Ascending aorta (tissue), 2 donors: ENCODE results near the gene SRRD. TPM values are rescaled to one million over a fixed set of nuclear protein-coding genes. Genes with fewer than 3 reads are reported as not detected.

ENCODE experiments used
- DNase-seq, 2 donors: peaks; one replicate each; pipeline ENCODE4 v3.0.0-alpha.2; 2019; ENCODE audit warnings: low spot score in 2 of 2
- H3K27ac ChIP-seq, 2 donors: fragments of 200-600 bp; sonication (generic); one replicate each; pipeline ENCODE4 v1.5.1; 2016 to 2017; ENCODE audit warnings: mild to moderate bottlenecking in 1 of 2
- H3K27me3 ChIP-seq: fragments of 200-600 bp; sonication (generic); one replicate; pipeline ENCODE4 v1.5.1; 2017
- H3K36me3 ChIP-seq, 2 donors: fragments of 200-600 bp; sonication (generic); one replicate each; pipeline ENCODE4 v1.5.1; 2016
- H3K4me1 ChIP-seq, 2 donors: fragments of 200-600 bp; sonication (generic); one replicate each; pipeline ENCODE4 v1.5.1; 2016 to 2017; ENCODE audit warnings: mild to moderate bottlenecking in 1 of 2
- H3K4me3 ChIP-seq, 2 donors: fragments of 200-600 bp; sonication (generic); one replicate each; pipeline ENCODE4 v1.5.1; 2016 to 2017; ENCODE audit warnings: mild to moderate bottlenecking in 1 of 2
- H3K9me3 ChIP-seq, 2 donors: fragments of 200-600 bp; sonication (generic); one replicate each; pipeline ENCODE4 v1.5.1; 2016
- CTCF ChIP-seq, 3 experiments: fragments of 200-600 bp in 2 of 3; fragments of 450-650 bp in 1 of 3; sonication (generic) in 2 of 3; IDR thresholded peaks; one replicate each; pipeline ENCODE4 v1.5.1; 2016 to 2019; ENCODE audit warnings: antibody characterized with exemption in 3 of 3, mild to moderate bottlenecking in 1 of 3, moderate library complexity in 1 of 3
- intact Hi-C: fragments of 100-400 bp; cut with DNase I; formaldehyde crosslinking; loops from one replicate; pipeline ENCODE4 v1.15.1; 2023
- total RNA-seq: library from RNA; depleted of rRNA; stranded (reverse); fragments of >200 nt; gene quantifications from one replicate; pipeline ENCODE4 v1.1.0, GENCODE V29; 2016

The SRRD gene
- total RNA-seq, 1 donor from 2014 or later: 85.6 TPM

- intact Hi-C loops: no loop called here
- TF ChIP-seq CTCF (IDR thresholded peaks at IDR 0.05): no peak
- Histone ChIP-seq H3K4me1 (no peaks in the 10 kb centered on the region), H3K27me3 (no peaks in the 10 kb centered on the region), H3K4me3 (no peak overlapping the region), H3K27ac (no peak overlapping the region), H3K9me3 (no peaks in the 10 kb centered on the region), H3K36me3 (peaks cover 56 to 79% of the 10 kb centered on the region in 2 donors)
- no peak for DNase-seq
Measured at GRCh38 chr22:26464312-26464711, 19.4 kb upstream of the SRRD start.

GRCh38 chr22:26466196-26466595 lies 17.5 kb upstream of the SRRD start:
- intact Hi-C loops: no loop called here
- Histone ChIP-seq H3K27ac (no peak overlapping the region), H3K27me3 (no peaks in the 10 kb centered on the region), H3K4me3 (no peak overlapping the region), H3K36me3 (peaks cover 67 to 87% of the 10 kb centered on the region in 2 donors), H3K9me3 (no peaks in the 10 kb centered on the region), H3K4me1 (no peaks in the 10 kb centered on the region)
- no peak for TF ChIP-seq CTCF (IDR thresholded peaks at IDR 0.05)
- DNase-seq: no peak

- intact Hi-C loops: no loop called here
- H3K36me3 ChIP-seq: peaks cover 62 to 98% of the 10 kb centered on the region in 2 donors
- H3K27ac ChIP-seq: no peak overlapping the region
- H3K4me3 ChIP-seq: no peak overlapping the region
- no peak for DNase-seq
- no peaks in the 10 kb centered on the region for H3K9me3 ChIP-seq
- no peak for TF ChIP-seq CTCF (IDR thresholded peaks at IDR 0.05)
- no peaks in the 10 kb centered on the region for H3K4me1 ChIP-seq
- no peaks in the 10 kb centered on the region for H3K27me3 ChIP-seq
Measured at GRCh38 chr22:26470807-26471206, 12.9 kb upstream of the SRRD start.

GRCh38 chr22:26471522-26471921 lies 12.2 kb upstream of the SRRD start:
- no peak for TF ChIP-seq CTCF (IDR thresholded peaks at IDR 0.05)
- peaks cover 55 to 98% of the 10 kb centered on the region in 2 donors for H3K36me3 ChIP-seq

GRCh38 chr22:26474682-26475081 lies 9.0 kb upstream of the SRRD start:
- Histone ChIP-seq H3K27ac (no peak overlapping the region), H3K27me3 (no peaks in the 10 kb centered on the region), H3K4me1 (no peaks in the 10 kb centered on the region), H3K36me3 (peaks cover 44 to 82% of the 10 kb centered on the region in 2 donors), H3K4me3 (no peak overlapping the region), H3K9me3 (no peaks in the 10 kb centered on the region)
- no peak for DNase-seq
- TF ChIP-seq CTCF (IDR thresholded peaks at IDR 0.05): no peak
- intact Hi-C loops: no loop called here

More at GRCh38 chr22:26471522-26471921, 12.2 kb upstream of the SRRD start:
- no peak for DNase-seq
- Histone ChIP-seq H3K4me3 (no peak overlapping the region), H3K27me3 (no peaks in the 10 kb centered on the region), H3K9me3 (no peaks in the 10 kb centered on the region), H3K4me1 (no peaks in the 10 kb centered on the region), H3K27ac (no peak overlapping the region)
- intact Hi-C loops: no loop called here
